Measurements from ENCODE around the gene AGAP6. TPM values are rescaled to one million over a fixed set of nuclear protein-coding genes. Genes with fewer than 3 reads are reported as not detected.
"Not testable (repeated sequence)": the region's sequence is repeated elsewhere in the genome, so short reads cannot be mapped to it uniquely, and the experiment has no call there.

Gene AGAP6
- total and polyA plus RNA-seq, 2 donors: 8.1 to 8.2 TPM

GRCh38 chr10:50014024-50014423 lies 25.8 kb downstream of the AGAP6 start:
- not testable (repeated sequence) for DNase-seq (ENCODE audit: extremely low spot score); H3K27ac ChIP-seq (ENCODE audit: low read depth); H3K4me3 ChIP-seq (ENCODE audit: low read depth, low read length); H3K4me1 ChIP-seq (ENCODE audit: insufficient read depth); H3K36me3 ChIP-seq (ENCODE audit: insufficient read depth)
- 95% methylated on average over 3 of the region's 7 CpGs for WGBS

DNA sequence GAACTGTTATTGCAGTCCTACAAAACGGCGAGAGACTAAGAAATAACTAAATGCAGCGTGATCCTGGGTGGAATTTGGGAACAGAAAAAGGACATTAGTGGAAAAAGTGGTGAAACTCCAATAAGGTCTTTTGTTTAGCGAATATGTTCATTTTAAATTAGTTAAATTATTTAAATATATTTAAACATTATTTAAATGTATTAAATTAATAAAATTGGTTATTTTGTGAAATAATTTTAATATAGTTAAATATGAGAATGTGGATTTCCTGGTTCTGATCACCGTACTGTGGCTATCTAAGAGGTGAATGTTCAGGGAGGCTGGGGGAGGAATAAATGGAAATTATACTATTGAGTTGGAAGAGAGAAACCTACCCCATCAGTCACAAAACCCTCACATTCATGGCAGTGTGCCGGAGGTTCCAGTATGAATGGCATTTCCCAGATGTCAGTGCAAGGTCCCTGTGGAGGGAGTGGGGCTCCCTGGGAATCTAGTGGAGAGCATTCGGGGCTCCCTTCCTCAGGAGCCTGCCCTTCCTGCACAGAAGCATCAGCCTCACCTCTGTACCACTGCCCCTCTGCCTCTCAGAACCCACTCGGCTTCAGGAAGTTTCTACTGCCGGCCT lies 27.5 kb downstream of the AGAP6 start:
- not testable (repeated sequence) for H3K4me3 ChIP-seq (ENCODE audit: low read depth, low read length); H3K27ac ChIP-seq (ENCODE audit: low read depth); H3K4me1 ChIP-seq (ENCODE audit: insufficient read depth); H3K36me3 ChIP-seq (ENCODE audit: insufficient read depth); DNase-seq (ENCODE audit: extremely low spot score)
- WGBS: 72% methylated on average over 9 of the region's 9 CpGs

GRCh38 chr10:50016926-50017325 lies 28.7 kb downstream of the AGAP6 start:
- not testable (repeated sequence) for H3K27ac ChIP-seq (ENCODE audit: low read depth); H3K36me3 ChIP-seq (ENCODE audit: insufficient read depth); H3K4me1 ChIP-seq (ENCODE audit: insufficient read depth); DNase-seq (ENCODE audit: extremely low spot score); H3K4me3 ChIP-seq (ENCODE audit: low read depth, low read length)
- WGBS: 79% methylated on average over 5 of the region's 5 CpGs

DNA sequence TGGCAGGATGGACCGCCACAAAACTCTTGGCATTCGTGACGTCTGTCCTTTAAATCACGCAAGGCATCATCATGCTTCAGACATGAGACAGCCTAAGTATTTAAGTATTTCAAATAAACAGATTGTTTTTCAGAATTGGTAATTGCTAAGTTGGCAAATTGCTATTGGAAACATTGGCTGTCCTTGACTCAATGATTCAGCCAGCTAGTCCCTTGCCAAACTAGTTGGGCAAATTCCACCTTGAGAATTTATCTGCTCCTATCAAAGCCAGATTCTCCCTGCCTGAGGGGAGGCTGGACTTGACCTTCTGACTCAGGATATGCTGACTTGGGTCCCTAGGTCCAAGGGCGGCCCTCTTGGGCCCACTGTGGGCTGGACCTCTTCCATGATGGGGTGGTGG lies 29.4 kb downstream of the AGAP6 start:
- DNase-seq (ENCODE audit: extremely low spot score); H3K4me3 ChIP-seq (ENCODE audit: low read depth, low read length); H3K36me3 ChIP-seq (ENCODE audit: insufficient read depth); H3K27ac ChIP-seq (ENCODE audit: low read depth); H3K4me1 ChIP-seq (ENCODE audit: insufficient read depth): not testable (repeated sequence)
- 87% methylated on average over 5 of the region's 5 CpGs for WGBS

GRCh38 chr10:50019279-50019678 lies 31.1 kb downstream of the AGAP6 start:
- not testable (repeated sequence) for H3K27ac ChIP-seq (ENCODE audit: low read depth); H3K4me1 ChIP-seq (ENCODE audit: insufficient read depth); DNase-seq (ENCODE audit: extremely low spot score); H3K4me3 ChIP-seq (ENCODE audit: low read depth, low read length); H3K36me3 ChIP-seq (ENCODE audit: insufficient read depth)
- 75% methylated on average over 3 of the region's 3 CpGs for WGBS

DNA sequence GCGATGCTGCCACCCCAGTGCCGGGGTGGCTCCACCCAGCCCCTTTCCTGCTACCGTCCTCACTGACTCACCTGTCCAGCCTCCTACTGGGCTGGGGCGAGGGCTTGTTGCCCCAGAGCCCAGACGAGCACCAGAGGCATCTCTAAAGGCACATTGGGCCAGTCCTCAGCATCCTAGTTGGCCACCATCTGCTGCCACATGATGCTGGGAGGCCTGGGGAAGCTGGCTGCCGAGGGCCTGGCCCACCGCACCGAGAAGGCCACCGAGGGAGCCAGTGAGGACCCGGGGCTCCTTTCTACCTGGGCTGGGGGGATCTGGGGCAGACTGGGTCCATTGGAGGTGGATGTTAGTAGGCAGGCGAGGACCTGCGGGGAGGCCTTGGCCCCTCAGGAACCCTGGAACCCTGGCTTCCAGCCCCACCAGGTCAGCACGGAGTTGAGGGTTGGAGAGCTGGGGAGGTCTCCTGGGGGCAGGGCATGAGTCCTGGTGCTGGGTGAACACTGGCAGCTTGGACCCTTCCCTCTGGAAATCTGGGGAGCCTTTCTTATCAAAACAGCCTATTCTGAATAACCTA lies 32.3 kb downstream of the AGAP6 start:
- 83% methylated on average over 13 of the region's 13 CpGs for WGBS
- not testable (repeated sequence) for H3K36me3 ChIP-seq (ENCODE audit: insufficient read depth); H3K27ac ChIP-seq (ENCODE audit: low read depth); DNase-seq (ENCODE audit: extremely low spot score); H3K4me1 ChIP-seq (ENCODE audit: insufficient read depth); H3K4me3 ChIP-seq (ENCODE audit: low read depth, low read length)

- no peaks in the 10 kb centered on the region for H3K36me3 ChIP-seq (ENCODE audit: insufficient read depth)
- H3K4me3 ChIP-seq (ENCODE audit: low read depth, low read length): no peak overlapping the region
- no peak overlapping the region for H3K27ac ChIP-seq (ENCODE audit: low read depth)
- no peak for DNase-seq (ENCODE audit: extremely low spot score)
- WGBS: 79% methylated on average over 3 of the region's 3 CpGs
- H3K4me1 ChIP-seq (ENCODE audit: insufficient read depth): no peaks in the 10 kb centered on the region
Observed at GRCh38 chr10:50021646-50022045, 33.4 kb downstream of the AGAP6 start.

GRCh38 chr10:50024716-50025383 lies 36.6 kb downstream of the AGAP6 start:
- not testable (repeated sequence) for H3K4me1 ChIP-seq (ENCODE audit: insufficient read depth); DNase-seq (ENCODE audit: extremely low spot score); H3K27ac ChIP-seq (ENCODE audit: low read depth); H3K4me3 ChIP-seq (ENCODE audit: low read depth, low read length); H3K36me3 ChIP-seq (ENCODE audit: insufficient read depth)
- WGBS: 35% methylated on average over 31 of the region's 37 CpGs

DNA sequence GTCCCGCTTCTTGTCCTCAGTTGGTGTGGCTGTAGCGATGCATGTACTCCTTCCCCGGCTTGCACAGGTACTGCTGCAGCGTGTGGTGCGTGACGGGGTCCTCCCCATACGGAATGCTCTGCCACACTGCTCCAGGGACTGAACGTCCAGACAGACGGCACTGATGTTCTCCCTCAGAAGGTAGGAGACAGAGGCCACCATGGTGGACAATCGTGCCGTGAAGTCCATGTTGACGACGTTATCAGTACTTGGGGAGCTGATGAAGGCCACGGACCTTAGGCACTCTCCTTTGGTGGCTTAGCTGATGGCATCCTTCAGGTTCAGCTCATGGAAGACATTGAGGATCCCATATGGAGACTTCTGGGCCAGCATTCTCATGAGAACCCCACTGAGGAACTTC lies 37.4 kb downstream of the AGAP6 start:
- no peaks in the 10 kb centered on the region for H3K36me3 ChIP-seq (ENCODE audit: insufficient read depth)
- no peak for DNase-seq (ENCODE audit: extremely low spot score)
- H3K27ac ChIP-seq (ENCODE audit: low read depth): no peak overlapping the region
- WGBS: 95% methylated on average over 14 of the region's 14 CpGs
- H3K4me3 ChIP-seq (ENCODE audit: low read depth, low read length): no peak overlapping the region
- H3K4me1 ChIP-seq (ENCODE audit: insufficient read depth): no peaks in the 10 kb centered on the region

GRCh38 chr10:50027195-50027594 lies 39.0 kb downstream of the AGAP6 start:
- H3K4me1 ChIP-seq (ENCODE audit: insufficient read depth): no peaks in the 10 kb centered on the region
- DNase-seq (ENCODE audit: extremely low spot score): no peak
- no peak overlapping the region for H3K4me3 ChIP-seq (ENCODE audit: low read depth, low read length)
- H3K27ac ChIP-seq (ENCODE audit: low read depth): no peak overlapping the region
- WGBS: 92% methylated on average over 13 of the region's 13 CpGs
- no peaks in the 10 kb centered on the region for H3K36me3 ChIP-seq (ENCODE audit: insufficient read depth)

GRCh38 chr10:50033481-50033880 lies 45.3 kb downstream of the AGAP6 start:
- Histone ChIP-seq H3K36me3 (ENCODE audit: insufficient read depth) (no peaks in the 10 kb centered on the region), H3K4me1 (ENCODE audit: insufficient read depth) (no peaks in the 10 kb centered on the region), H3K27ac (ENCODE audit: low read depth) (no peak overlapping the region), H3K4me3 (ENCODE audit: low read depth, low read length) (no peak overlapping the region)
- DNase-seq (ENCODE audit: extremely low spot score): no peak
- WGBS: 68% methylated on average over 3 of the region's 3 CpGs

GRCh38 chr10:50035337-50035736 lies 47.1 kb downstream of the AGAP6 start:
- not testable (repeated sequence) for DNase-seq (ENCODE audit: extremely low spot score); H3K36me3 ChIP-seq (ENCODE audit: insufficient read depth); H3K4me1 ChIP-seq (ENCODE audit: insufficient read depth); H3K27ac ChIP-seq (ENCODE audit: low read depth); H3K4me3 ChIP-seq (ENCODE audit: low read depth, low read length)
- 15% methylated on average over 4 of the region's 4 CpGs for WGBS

GRCh38 chr10:50044941-50045664 lies 56.9 kb downstream of the AGAP6 start:
- Histone ChIP-seq H3K27ac (ENCODE audit: low read depth) (no peak overlapping the region), H3K4me1 (ENCODE audit: insufficient read depth) (no peaks in the 10 kb centered on the region), H3K4me3 (ENCODE audit: low read depth, low read length) (no peak overlapping the region), H3K36me3 (ENCODE audit: insufficient read depth) (no peaks in the 10 kb centered on the region)
- WGBS: 46% methylated on average over 5 of the region's 5 CpGs
- no peak for DNase-seq (ENCODE audit: extremely low spot score)

DNA sequence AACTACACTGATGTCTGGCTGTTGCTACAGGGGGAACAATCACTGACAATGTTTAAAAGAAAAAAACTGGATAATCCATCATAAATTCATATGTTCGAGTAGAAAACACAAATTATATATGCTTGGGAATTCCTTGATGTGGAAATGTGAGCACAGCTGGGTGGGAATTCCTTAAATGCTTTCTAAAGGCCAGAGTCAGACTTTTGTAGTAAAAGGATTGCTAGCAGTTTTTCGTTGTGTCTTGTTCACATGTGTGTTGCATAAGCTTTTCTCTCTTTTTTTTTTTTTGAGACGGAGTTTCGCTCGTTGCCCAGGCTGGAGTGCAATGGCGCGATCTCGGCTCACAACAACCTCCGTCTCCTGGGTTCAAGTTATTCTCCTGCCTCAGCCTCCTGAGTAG lies 58.3 kb downstream of the AGAP6 start:
- not testable (repeated sequence) for H3K36me3 ChIP-seq (ENCODE audit: insufficient read depth); H3K27ac ChIP-seq (ENCODE audit: low read depth); H3K4me3 ChIP-seq (ENCODE audit: low read depth, low read length); H3K4me1 ChIP-seq (ENCODE audit: insufficient read depth); DNase-seq (ENCODE audit: extremely low spot score)
- 79% methylated on average over 9 of the region's 9 CpGs for WGBS
